HG03521 (cell line): ENCODE results near the gene DENND1B.

ENCODE experiments used
- ATAC-seq: cut with Tn5 transposase; IDR thresholded peaks from one replicate; pipeline ENCODE4 v1.9.1; 2021; ENCODE audit warnings: mild to moderate bottlenecking, moderate library complexity; ENCODE audit not compliant: unreplicated experiment

DENND1B gene

DNA sequence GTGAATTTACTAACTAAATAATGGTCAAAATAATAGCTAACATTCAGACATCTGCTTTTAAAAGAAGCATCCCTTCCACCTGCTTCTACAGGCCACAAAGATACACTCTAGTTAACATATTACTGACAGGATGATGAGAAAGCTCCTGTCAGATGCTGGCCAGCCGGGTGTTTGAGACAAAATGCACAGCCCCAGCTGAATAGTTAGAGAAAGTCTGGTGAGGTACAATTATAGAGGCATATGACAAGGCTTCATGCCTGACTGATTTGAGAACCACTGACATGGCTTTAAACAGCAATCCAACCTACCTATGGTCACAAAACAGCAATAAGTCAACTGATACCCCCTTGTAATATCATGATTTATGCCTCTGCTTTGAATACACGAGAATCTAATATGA, 137.0 kb downstream of the DENND1B start:
- ATAC-seq = no peak

DNA sequence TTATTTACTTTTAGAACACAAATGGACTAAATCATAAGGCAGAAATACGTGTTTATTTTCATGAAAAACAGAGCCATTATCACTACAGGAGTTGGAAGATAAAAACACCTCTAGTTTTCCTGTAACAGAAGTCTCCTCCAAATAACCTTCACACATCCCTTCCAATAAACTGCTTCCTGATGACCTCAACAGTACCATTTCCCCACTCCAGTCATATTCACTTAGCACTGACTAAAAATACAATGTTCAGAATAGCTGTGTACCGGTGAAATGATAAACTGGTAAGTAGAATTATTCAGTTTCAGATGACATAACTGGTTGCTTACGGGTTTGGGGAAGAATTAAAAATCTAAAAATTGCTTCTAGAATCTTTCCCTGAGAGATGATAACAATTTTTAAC, 137.9 kb downstream of the DENND1B start:
- no peak for ATAC-seq

DNA sequence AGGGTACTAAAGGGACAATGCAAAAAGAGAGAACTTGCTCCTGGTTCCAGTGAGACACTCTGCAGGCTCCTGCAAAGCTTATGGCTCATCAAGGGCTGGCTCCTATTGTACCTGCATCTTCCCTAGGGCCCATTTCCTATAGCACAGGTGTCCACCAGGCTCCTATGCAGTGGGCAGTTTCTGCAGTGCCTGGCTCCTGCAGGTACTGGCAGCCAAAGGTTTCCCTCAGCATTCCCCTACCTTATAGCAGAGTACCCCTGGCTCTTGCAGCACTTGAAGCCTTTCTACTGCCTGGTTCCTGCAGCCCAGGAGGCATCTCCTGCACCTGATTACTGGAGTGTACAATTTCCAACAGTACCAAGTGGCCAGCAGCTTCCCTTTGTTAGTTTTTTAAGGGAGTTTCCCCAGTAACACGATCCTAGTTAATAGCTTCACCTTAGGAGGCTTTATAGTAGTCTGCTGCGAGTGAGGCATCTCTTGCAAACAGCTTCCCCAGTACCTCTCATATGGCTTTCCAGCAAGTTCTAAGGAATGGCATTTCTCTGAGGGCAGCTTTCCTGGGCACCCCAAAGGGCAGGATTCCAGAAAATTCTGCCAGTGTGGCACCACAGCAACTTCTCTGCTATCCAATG, 141.7 kb downstream of the DENND1B start:
- no peak for ATAC-seq

DNA sequence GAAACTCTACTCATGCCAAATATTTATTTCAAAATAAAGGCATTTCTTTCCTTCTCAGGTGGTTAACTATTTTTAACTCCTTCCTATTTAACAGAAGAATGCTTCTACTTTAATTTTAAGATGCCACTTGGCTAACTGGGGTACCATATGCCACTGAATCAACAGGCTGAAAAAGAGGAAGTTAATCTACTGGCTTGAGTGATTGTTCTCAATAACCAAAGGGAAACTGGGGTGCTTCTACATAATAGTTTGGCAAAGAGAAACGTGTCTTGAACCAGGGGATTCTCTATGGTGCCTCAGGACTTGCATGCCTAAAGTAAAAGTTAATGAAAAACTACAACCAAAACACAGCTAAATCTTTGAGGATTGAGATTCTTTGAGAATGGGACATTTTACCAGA, 142.6 kb downstream of the DENND1B start:
- ATAC-seq = no peak

DNA sequence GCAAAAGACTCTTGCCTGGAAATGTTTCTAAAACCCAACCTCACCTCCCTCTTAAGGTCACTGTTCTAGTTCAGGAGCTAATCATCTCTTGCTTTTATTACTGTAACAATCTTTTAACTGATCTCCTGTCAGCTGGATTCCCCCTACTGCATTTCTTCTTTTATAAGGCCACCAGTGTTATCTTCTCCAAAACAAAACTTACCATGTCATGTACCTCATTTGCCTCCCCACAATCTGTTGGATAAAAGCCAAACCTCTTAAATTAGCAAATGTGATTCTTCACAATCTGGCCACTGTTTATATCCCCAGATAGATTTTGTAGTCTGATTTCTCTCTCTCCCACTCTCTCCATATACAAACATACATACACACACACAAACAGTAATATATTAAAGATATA, 143.3 kb downstream of the DENND1B start:
- no peak for ATAC-seq

DNA sequence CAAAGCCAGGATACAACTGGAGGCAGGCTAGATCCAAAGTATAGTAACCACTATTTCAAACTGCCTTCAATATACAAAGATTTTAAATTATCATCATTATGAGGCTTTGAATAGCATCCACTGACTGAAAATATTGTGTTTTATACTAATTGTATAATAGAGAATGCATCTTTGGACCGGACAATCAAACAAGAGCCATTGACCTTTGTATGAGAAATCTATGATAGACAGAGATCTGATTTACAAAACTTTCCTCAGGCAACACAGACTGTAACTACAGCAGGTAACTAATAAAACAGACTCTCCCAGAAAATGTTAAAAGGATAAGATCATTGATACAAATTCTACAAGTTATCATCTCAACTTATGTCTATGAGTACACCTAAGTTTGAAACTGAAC, 152.9 kb downstream of the DENND1B start:
- ATAC-seq = no peak

DNA sequence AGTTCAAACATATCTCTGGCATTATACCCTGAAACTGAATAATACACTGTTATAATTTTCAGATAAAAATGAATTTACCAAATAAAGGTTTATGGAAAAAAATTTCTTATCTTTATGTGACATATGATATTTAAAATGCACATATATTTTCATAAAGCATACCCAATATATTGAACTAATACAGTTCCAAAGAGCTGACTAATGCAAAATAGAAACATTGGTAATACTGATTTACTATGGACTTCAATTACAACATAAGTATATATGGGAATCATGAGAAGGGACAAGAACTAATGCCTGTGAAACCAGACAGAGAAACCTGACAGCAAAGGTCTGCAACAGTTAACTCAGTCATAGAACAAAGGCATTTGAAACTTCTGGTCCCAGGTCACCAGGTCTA, 153.5 kb downstream of the DENND1B start:
- no peak for ATAC-seq

DNA sequence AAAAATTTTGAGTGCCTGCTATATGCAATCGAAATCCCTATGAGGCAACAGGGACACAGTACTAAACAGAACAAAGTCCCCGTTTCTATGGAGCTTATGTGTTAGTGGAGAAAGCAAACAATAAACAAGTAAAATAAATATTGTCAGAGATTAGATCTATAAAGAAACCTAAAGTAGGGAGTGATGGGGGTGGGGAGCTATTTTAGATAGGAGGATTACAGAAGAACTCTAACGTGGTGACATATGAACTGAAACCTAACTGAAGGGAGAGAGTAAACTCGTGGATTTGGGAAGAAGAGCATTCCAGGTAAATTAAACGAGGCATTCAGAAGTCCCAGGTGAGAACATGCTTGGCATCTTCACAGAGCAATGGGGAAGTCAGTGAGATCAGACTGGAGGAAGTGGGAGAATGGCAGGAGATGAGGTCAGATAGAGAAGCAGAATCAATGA, 154.5 kb downstream of the DENND1B start:
- ATAC-seq = no peak

DNA sequence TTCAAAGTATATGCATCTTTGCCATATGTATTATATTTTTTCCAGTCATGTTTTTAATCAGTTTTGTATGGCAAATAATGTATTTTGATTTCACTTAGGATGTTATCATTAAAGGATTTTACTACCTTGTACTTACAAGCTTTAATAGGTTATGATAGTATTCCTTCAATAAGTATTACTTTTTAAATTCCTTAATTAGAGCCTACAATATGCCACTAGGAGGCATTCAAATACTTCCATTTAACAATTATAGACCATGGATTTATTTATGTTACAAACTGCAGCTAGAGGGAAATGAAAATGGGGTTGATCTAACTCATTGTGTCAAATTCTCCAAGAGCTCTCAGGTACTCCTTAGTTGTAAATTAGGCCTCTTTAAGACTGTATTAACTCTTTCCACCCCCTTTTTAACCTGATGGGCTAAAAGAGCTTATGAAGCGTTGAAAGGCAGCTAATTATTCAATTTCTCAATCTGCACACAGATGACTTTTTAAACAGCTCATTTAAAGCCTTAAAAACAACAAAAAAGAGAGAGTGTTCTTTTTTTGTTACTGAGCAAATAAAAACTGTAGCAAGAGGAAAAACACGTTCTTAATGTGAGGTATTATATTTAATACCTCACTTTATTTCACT, 156.2 kb downstream of the DENND1B start:
- ATAC-seq = no peak

DNA sequence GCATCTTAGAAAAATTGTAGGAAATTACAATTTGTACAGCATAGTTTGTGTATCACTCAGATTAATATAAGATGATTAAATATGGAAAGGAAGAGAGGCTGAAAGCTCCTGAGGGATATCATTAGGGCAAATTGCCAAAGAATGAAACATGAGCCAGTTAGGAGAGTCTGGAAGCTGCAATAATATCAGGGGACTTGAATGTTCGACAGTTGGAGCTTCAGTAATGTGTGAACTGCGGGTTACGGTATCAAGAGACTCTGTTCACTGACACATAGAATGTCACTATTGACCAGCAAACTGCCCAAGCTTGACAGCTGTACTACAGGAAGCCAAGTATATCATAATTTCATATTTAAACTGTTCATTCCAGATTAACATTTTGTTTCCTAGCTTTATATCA, 157.2 kb downstream of the DENND1B start:
- no peak for ATAC-seq

DNA sequence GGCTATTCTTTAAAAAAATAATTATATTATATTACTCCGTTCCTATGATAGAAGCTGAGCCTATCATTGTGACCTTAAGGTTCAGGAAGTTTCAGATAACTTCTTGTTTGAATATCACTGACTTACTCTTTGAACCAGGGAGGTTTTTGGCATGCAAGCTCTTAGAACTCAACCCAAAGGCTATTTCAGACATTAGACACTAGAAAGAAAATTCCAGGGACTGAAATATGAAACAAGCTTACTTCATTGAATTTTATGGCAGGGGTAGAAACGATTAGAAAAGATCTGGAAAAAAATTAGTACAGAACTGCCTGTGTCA, 159.6 kb downstream of the DENND1B start:
- ATAC-seq = no peak

DNA sequence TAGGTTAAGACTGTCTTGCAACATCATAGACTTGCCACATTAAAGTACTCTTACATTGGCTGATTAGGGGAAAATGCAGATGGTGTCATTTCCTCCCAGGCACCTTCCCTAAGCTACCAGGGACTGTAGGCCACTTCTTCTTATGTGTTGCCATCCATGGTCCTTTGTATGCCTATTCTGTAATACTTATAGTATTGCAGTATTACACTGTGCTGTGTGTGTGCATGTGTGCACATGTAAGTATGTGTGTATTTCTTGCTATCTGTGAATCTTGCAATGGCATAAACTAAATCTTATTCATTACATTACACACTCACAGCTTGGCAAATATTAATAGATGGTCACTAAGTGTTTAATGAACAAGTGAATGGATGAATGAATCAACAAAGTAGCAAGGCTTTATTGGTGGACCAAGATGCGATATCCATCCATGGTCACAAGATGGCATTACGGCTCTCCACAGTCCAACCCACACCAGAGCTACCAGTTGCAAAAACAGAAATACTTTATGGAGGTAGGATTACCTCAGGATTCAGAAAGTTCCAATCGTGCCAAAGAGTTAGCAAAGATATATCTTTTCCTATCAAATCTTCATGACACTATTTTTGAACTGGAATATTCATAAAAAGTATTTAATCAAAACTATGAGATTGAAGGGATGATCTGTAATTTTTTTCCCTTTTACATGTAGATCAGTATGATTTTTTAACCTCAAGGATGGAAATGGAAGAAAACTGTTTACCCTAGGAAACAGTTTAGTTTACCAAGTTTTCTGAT, 160.2 kb downstream of the DENND1B start:
- no peak for ATAC-seq

DNA sequence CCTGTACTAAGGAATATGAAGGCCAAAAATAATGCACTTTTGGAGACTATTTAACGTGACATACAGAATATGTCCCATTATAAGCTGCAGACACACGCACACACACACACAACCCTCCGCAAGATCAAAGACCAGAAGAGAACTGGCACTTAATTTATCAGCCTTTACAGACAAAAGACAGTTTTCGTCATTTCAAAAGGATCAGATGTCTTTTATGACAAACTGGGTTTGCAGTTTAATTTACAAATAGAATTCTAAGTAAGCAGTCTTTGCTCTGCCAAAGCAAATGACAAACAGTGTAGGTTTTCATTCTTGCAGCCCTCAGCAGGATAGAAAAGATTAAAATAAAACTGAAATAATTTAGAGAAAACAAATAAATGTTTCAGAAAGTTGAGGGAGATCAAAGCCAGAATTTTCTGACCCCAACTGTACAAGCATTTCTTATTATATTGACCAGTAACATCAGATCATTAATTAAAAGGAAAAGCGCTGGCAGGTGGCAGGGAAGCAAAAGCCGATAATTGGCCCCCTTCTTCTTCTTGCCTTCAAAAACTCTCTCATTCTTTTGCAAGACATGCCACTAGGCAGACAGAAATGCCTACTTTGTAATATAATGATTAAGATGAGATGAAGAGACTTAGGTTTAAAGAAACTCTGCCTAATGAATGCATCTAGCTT, 169.0 kb downstream of the DENND1B start:
- ATAC-seq = no peak

DNA sequence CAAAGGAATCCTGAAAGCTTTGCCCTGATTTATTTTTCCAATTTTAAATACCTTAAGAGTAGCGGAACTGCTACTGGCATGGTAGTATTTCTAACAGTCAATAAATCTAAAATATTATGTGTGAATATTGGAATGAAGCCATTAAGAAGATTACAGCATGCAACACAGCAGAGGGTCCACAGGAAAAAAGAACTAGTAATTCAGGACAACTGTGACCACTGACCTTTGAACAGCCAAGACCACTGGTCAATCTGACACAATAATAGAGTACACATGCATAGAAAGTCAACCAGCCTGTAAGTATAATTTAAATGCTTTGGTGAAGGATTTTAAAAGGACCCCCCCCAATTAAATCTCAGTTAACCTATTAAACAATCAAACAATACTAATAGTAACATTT, 171.0 kb downstream of the DENND1B start:
- no peak for ATAC-seq

DNA sequence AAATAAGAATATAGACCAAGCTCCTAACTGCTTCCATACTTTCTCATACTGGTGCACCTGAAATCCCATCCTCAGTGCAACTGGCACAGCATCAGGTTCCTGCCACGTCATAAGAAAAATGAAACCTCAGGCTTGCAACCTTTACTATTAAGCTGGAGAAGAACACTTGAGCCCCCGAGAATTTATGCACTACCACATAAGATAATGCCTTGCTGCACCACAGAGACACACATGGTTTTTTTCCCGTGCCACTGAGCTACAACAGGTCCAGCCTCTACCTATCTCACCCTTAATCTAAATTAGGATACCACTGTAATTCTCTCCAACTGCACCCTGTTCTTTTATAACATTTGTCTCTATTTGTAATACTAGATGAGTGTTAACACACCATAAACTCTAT, 174.5 kb downstream of the DENND1B start:
- ATAC-seq = no peak

DNA sequence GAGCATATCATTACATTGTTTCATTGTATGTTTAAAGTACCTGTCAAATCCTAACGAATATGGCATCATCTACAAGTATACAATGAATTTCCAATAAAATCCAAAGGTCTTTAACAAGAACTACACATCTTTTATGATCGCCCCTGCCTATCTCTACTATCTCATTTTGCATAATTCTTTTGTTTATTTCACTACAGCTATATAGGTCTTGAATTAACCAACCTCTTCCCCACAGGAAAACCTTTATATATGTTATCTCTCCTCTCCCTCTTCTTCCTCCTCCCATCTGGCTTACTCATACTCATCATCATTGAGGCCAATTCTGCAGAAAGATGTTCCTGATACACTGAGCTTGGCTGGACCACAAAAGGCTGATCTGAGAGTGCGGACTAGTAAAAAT, 175.5 kb downstream of the DENND1B start:
- no peak for ATAC-seq

DNA sequence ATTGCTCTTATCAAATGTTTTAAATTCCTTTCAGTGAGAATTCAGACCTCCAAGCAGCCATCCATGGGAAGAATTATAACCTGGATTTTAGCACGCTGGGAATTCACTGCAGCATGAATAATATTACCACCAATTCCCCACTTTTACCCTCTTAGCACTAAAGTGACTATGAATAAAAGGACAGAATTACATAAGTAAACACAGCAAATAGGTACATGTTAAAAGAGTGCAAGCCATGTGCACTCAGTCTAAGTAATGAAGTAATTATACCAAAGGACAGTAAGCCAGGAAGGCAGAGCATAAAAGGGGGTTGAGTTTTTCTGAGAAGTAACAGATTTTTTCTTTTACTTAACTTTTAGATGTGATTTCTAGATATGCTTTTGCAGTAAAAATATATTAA, 176.3 kb downstream of the DENND1B start:
- ATAC-seq = no peak

DNA sequence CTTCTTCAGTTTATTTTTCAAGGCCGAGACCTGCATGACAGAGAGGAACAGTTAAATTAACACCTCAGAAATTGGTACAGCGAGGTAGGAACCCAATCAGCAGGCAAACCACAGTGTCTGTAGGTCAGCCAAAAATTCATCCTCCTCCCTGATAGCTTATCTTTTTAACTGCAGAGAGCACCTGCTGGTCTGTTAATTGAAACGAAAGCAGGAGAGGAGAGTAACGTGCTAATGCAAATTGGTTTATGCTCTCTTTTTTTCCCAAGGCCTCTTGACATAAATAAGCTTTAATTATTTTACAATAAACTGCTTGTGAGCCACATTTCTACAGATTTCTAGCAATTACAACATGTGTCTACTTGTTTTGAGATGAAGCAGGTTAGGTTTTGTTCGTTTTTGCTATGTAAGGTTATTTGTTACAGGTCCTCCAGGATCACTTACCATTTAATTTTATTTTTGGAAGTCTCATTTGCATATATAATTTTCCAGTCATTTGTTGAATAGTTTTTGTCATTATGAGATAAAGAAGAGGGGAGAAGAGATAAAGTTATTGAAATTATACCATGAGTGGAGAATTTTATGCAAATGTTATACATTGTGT, 179.9 kb downstream of the DENND1B start:
- no peak for ATAC-seq

DNA sequence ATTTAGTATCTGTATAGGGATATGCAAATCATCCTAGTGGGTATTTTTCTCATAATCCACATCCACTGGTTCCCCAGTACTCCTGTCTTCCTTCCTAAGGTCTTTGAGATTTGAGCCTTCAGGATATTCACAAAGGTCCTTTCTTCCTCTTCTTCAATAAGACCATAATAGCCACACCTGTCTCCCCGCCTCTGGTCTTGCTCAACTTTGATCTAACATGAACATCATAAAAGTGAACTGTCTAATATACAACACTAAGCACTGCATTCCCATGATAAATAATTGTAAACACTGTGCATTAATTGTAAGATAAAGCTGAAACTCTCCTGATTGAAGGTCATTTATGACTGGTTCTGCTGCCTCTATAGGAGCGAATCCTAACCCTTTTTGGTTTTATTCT, 184.6 kb downstream of the DENND1B start:
- ATAC-seq = no peak

DNA sequence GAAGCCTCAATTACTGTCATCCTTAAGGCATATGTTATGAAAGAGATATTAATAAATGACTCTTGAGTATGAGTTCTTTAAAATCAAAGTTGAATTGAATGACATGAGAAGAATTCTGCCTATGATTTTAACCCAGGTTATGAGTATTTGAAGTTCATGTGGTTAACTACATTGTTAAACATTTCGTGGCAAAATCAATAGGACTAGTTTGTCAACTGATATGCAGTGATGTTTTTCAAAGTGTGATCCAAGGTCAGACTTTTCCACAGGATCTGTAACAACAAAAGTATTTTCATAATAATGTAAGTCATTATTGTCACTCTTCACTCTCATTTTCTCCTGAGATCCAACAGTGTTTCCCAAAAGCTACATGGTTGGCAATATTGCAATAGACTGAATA, 189.5 kb downstream of the DENND1B start:
- ATAC-seq = no peak

DNA sequence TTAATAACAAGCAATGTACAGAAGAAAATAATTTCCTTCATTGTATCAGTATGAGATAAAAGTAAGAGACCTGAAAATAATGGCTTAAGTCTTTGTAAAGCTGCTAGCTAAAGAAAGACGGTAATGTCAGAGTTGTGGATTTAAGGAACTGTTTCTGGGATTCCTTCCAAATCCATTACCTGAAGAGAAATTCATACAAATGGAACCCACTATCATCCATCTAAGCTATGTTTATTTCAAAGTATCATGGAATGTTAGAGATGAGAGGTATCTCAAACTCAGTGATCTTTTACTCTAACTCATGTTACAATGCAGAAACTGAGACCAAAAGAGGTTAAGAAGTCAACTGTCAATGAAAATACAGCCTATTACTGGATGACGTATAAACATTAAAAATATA, 197.7 kb downstream of the DENND1B start:
- ATAC-seq = no peak
